OCI-LY3 (cell line): ENCODE data around the gene TNRC6C.

Source experiments
- EZH2phosphoT487 ChIP-seq: fragments of 200-600 bp; shearing (Covaris generic); IDR thresholded peaks from 2 replicates; pipeline ENCODE4 v1.6.1; 2018; ENCODE audit warnings: antibody characterized with exemption, mixed run types, low read depth
- TF ChIP-seq, protein P1 (sequence below): fragments of 200-600, 300-600 bp; sonication (generic); IDR thresholded peaks from 2 replicates; pipeline ENCODE4 v1.5.1; 2014; ENCODE audit warnings: antibody characterized with exemption, low read length, low read depth

GRCh38 chr17:77926981-77927380, 31.5 kb upstream of the TNRC6C start:
- no peak for TF ChIP-seq EZH2phosphoT487
- TF ChIP-seq, protein P1, sequence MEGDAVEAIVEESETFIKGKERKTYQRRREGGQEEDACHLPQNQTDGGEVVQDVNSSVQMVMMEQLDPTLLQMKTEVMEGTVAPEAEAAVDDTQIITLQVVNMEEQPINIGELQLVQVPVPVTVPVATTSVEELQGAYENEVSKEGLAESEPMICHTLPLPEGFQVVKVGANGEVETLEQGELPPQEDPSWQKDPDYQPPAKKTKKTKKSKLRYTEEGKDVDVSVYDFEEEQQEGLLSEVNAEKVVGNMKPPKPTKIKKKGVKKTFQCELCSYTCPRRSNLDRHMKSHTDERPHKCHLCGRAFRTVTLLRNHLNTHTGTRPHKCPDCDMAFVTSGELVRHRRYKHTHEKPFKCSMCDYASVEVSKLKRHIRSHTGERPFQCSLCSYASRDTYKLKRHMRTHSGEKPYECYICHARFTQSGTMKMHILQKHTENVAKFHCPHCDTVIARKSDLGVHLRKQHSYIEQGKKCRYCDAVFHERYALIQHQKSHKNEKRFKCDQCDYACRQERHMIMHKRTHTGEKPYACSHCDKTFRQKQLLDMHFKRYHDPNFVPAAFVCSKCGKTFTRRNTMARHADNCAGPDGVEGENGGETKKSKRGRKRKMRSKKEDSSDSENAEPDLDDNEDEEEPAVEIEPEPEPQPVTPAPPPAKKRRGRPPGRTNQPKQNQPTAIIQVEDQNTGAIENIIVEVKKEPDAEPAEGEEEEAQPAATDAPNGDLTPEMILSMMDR: no peak
